Measurements from ENCODE around the gene DYSF.

Gene DYSF

GRCh38 chr2:71555798-71556454, 102.6 kb downstream of the DYSF start:
- DNase-seq = no peak

DNA sequence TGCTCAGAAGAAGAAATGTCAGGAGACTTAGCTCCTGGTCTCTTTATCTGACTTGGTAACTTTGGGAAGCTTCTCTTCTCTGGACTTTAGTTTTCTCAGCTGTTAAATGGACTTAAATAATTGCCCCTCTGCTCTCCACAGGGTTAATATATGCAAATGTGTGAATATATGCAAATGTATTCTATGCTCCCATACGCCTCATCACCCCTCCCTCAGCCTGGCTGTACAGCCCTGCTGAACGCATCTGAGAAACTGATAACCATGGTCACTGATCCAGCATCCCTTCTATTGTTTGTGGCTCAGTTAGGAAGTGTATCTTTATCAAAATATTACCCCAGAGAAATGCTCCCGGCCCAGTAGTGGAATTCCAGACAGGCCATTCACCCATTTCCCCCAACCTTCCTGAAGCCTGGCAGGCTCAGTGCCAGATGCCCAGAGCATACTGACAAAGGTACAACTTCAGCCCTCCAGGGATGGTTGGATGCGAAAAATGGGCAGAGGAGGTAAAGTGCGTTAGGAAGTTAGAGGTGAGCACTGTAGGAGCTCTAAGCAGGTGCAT, 103.4 kb downstream of the DYSF start:
- no peak for DNase-seq

- DNase-seq = no peak
Measured at GRCh38 chr2:71557321-71557720, 104.0 kb downstream of the DYSF start.

DNA sequence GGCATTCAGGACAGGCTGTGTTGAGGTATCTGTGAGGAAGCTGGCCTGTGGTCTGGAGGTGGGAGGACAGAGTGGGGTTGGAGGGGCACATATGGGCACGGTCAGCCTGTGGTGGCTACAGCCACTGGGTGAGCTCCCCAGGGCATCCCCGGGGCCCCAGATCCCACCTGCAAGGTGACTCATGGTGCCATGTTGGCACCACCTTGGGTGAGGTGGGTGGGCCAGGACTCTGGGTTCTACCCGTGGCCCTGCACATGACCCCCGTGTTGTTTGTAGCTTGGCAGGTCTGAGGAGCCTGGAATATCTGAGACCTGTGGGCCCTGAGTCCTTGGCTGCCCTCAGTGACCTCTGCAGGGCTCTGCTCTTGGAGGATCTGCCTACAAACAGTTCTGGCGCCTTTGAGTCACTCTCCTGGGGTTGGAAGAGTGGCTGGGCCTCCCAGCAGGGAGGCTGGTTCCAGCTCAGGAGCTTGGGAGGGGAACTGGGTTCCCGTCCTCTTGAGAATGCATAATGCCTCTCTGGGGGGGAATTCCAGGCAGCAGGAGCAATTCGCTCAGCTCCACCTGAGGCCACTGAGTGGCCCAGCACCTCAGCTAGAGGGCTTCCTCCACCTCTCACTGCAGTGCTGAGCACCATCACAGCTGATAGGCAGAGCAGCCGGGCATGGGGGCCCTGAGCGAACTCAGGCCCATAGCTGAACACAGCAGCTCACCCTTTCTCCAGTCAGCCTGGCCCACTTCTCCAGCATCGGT, 105.1 kb downstream of the DYSF start:
- no peak for DNase-seq

GRCh38 chr2:71559080-71559827, 105.9 kb downstream of the DYSF start:
- DNase-seq = no peak

GRCh38 chr2:71559828-71560637, 106.7 kb downstream of the DYSF start:
- DNase-seq = no peak

GRCh38 chr2:71560638-71561011, 107.3 kb downstream of the DYSF start:
- no peak for DNase-seq

- no peak for DNase-seq
Measured at GRCh38 chr2:71561441-71562267, 108.3 kb downstream of the DYSF start.

- no peak for DNase-seq
Measured at GRCh38 chr2:71562518-71562917, 109.2 kb downstream of the DYSF start.

- no peak for DNase-seq
Measured at GRCh38 chr2:71563872-71564271, 110.5 kb downstream of the DYSF start.

DNA sequence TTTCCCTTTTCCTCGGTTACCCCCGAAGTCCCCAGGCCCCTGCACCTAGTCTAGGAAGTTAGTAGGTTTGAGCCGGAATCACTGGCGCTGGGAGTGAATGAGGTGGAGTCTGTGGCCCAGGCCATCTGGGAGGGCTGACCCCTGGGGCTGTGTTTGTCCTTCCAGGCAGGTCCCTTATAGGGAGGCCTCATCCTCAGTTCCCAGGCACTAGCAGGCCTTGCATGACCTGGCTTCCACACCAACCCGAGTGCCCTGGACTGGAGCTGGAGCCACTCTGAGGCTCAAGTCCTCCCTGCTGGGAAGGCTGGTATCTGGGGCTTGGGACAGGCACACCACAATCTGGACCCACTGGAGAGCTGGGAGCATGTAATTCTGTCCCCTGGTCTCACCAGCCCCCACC, 111.0 kb downstream of the DYSF start:
- DNase-seq = no peak

DNA sequence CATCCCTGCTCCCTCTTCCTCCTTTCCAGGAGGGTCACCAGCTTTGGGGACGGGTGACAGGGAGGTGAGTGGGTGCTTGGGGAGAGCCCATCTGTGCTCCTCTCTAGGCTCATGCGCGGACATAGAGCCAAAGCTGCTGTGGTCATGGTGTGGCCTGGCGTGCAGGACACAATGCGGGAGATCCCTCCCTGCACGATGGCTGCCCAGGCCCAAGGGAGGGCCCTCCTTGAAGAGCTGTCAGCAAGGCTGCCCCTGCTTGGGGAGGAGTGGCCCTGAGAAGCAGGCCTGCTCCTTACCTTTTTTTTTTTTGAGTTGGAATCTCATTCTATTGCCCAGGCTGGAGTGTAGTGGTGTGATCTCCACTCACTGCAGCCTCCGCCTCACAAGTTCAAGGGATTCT, 111.4 kb downstream of the DYSF start:
- no peak for DNase-seq

DNA sequence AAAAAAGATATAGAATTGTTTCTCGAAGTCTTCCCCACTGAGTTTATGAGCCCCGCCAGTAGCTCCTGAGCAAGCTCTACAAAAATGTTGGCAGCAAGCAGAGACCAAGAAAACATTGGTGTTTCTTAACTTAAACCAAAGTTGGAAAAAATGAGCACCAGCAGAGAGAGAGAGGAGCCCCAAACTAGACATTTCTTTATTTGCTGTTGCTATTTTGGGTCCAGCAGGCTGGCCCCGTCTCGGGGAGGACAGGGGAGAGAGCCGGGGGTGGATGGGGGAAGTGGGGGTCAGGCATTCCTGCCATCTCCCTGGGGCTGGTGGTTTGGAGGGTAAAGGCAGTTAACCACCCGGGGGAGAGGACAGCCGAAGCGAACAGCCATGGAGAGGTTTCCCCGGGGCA, 113.0 kb downstream of the DYSF start:
- DNase-seq = no peak

DNA sequence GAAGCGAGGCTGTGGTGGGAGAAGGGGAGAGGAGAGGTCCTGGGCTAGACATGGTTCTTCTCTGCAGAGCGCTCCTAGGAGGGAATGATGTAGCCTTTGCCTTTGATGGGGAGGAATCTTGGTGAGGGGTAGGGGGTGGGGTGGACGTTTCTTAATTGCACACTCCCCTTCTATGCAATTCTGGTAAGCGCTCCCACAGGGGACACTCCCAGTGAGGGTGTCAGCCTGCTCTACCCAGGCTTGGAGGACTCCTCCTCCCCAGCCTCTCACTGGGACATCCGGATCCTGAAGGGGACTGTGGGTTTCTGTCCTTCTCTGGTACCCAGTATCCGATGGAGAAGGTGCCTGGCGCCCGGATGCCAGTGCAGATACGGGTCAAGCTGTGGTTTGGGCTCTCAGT, 114.3 kb downstream of the DYSF start:
- no peak for DNase-seq

DNA sequence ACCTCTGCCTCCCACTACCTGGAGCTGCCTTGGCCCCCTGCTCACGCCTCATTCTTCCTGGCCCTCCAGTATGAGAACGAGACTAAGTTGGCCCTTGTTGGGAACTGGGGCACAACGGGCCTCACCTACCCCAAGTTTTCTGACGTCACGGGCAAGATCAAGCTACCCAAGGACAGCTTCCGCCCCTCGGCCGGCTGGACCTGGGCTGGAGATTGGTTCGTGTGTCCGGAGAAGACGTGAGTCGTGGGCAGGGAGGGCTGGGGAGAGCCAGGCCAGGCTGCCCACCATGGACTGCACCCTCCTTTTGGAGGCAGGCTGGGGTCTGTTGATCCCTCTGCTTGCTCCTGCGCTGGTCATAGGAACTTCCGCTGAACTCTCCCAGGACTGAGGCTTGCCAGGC, 114.7 kb downstream of the DYSF start:
- no peak for DNase-seq

- no peak for DNase-seq
Measured at GRCh38 chr2:71570511-71570910, 117.2 kb downstream of the DYSF start.

GRCh38 chr2:71570951-71571460, 117.6 kb downstream of the DYSF start:
- no peak for DNase-seq

DNA sequence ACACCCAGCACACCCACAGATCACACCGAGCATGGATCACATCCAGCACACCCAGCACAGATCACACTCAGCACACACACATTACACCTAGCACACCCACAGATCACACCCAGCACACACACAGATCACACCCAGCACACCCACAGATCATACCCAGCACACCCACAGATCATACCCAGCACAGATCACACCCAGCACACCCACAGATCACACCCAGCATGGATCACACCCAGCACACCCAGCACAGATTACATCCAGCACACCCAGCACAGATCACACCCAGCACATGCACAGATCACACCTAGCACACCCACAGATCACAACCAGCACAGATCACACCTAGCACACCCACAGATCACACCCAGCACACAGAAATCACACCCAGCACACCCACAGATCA, 118.6 kb downstream of the DYSF start:
- no peak for DNase-seq

DNA sequence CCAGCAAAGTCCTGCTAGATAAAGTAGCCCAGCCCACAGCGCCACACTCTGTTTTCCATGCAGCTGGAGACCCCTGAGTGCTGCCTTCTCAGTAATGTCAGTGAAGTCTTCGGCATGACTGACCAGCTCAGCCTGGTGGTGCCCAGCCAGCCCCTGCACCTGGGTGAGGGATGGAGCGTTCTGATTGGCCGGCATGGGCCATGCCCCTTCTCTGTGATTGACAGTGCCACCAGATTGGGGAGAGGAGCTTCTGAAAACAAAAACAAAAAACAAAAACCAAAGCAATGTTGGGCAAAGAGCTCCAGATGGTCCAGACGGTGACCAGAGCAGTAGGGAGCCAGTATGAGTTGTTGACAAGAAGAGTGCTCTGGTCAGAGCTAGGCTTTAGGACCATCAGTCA, 122.6 kb downstream of the DYSF start:
- no peak for DNase-seq

GRCh38 chr2:71576541-71576940, 123.2 kb downstream of the DYSF start:
- no peak for DNase-seq

DNA sequence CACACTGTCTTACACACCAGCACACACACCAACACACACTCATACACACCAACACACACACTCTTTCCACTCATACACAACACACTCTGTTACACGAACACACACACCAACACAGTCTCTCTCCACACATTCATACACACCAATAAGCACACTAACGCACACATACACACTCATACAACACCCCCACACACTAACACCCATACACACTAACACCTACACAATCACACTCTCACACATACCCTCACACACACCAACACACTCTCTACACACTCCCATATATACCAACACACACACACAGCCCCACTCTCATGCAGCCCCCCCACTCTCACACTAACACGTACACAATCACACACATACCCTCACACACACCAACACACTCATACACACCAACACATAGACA, 123.8 kb downstream of the DYSF start:
- DNase-seq = no peak
